Breast epithelium (tissue), 3 donors: Measurements from ENCODE around the gene NME7.
"Not testable (repeated sequence)": the region's sequence is repeated elsewhere in the genome, so short reads cannot be mapped to it uniquely, and the experiment has no call there.

Source experiments
- CTCF ChIP-seq, 3 donors: fragments of 450-650 bp; IDR thresholded peaks; one replicate each; pipeline ENCODE4 v1.5.1; 2016 to 2017; ENCODE audit warnings: antibody characterized with exemption in 3 of 3, mild to moderate bottlenecking in 3 of 3, moderate library complexity in 3 of 3
- POLR2A ChIP-seq: fragments of 450-650 bp; IDR thresholded peaks from one replicate; pipeline ENCODE4 v1.6.1; 2016; ENCODE audit warnings: antibody characterized with exemption, mild to moderate bottlenecking, moderate library complexity
- POLR2AphosphoS5 ChIP-seq, 3 donors: sonication (generic); formaldehyde crosslinking; IDR thresholded peaks; one replicate each; pipeline ENCODE4 v1.6.1; 2017; ENCODE audit warnings: antibody characterized with exemption in 3 of 3

- TF ChIP-seq CTCF (IDR thresholded peaks at IDR 0.05); POLR2AphosphoS5 (IDR thresholded peaks at IDR 0.05); POLR2A: not testable (repeated sequence)
Observed at GRCh38 chr1:169281562-169281961, 86.0 kb downstream of the NME7 start.
